HG02973 (cell line): ENCODE results near the gene RGMA.
"Not testable (repeated sequence)": the region's sequence is repeated elsewhere in the genome, so short reads cannot be mapped to it uniquely, and the experiment has no call there.

Experiments used
- ATAC-seq: cut with Tn5 transposase; IDR thresholded peaks from one replicate; pipeline ENCODE4 v1.9.1; 2021; ENCODE audit warnings: moderate library complexity; ENCODE audit not compliant: unreplicated experiment

RGMA gene

GRCh38 chr15:93067649-93068085, 21.3 kb downstream of the RGMA start:
- ATAC-seq = no peak

GRCh38 chr15:93066834-93067648, 22.0 kb downstream of the RGMA start:
- ATAC-seq = no peak

- no peak for ATAC-seq
Measured at GRCh38 chr15:93066224-93066681, 22.8 kb downstream of the RGMA start.

- no peak for ATAC-seq
Measured at GRCh38 chr15:93065641-93066045, 23.4 kb downstream of the RGMA start.

GRCh38 chr15:93063796-93064690, 25.0 kb downstream of the RGMA start:
- no peak for ATAC-seq

- no peak for ATAC-seq
Measured at GRCh38 chr15:93063262-93063671, 25.7 kb downstream of the RGMA start.

GRCh38 chr15:93062628-93063261, 26.3 kb downstream of the RGMA start:
- ATAC-seq = not testable (repeated sequence)

GRCh38 chr15:93060336-93061248, 28.4 kb downstream of the RGMA start:
- ATAC-seq = no peak

GRCh38 chr15:93059442-93059841, 29.6 kb downstream of the RGMA start:
- ATAC-seq = no peak

GRCh38 chr15:93058904-93059427, 30.0 kb downstream of the RGMA start:
- no peak for ATAC-seq

- ATAC-seq = no peak
Measured at GRCh38 chr15:93058128-93058527, 30.9 kb downstream of the RGMA start.

- no peak for ATAC-seq
Measured at GRCh38 chr15:93057618-93058017, 31.4 kb downstream of the RGMA start.

- ATAC-seq = no peak
Measured at GRCh38 chr15:93056836-93057235, 32.2 kb downstream of the RGMA start.

GRCh38 chr15:93055211-93055610, 33.8 kb downstream of the RGMA start:
- ATAC-seq = no peak

- ATAC-seq = no peak
Measured at GRCh38 chr15:93052090-93052879, 36.7 kb downstream of the RGMA start.

- no peak for ATAC-seq
Measured at GRCh38 chr15:93051236-93052089, 37.5 kb downstream of the RGMA start.

- ATAC-seq = no peak
Measured at GRCh38 chr15:93050648-93051047, 38.4 kb downstream of the RGMA start.

- no peak for ATAC-seq
Measured at GRCh38 chr15:93049914-93050578, 39.0 kb downstream of the RGMA start.
